Stimulated activated CD4-positive, alpha-beta T cell treated with anti-CD3 and anti-CD28 coated beads, Interleukin-1b, Interleukin-23, amount 100 ng/mL, for 4 hours (primary cell): ENCODE data around the gene NT5DC2.

Experiments used
- DNase-seq, 2 donors: peaks; one replicate each; pipeline ENCODE4 v3.0.0-alpha.2; 2020; ENCODE audit warnings: low read depth in 2 of 2

Gene NT5DC2

GRCh38 chr3:52488746-52489145 is 44.9 kb downstream of the NT5DC2 start:
- no peak for DNase-seq

- DNase-seq: no peak
Observed at GRCh38 chr3:52487788-52488691, 45.6 kb downstream of the NT5DC2 start.

- DNase-seq: no peak
Observed at GRCh38 chr3:52487050-52487787, 46.4 kb downstream of the NT5DC2 start.

- no peak for DNase-seq
Observed at GRCh38 chr3:52484680-52485461, 48.8 kb downstream of the NT5DC2 start.

GRCh38 chr3:52483577-52484381 is 49.9 kb downstream of the NT5DC2 start:
- no peak for DNase-seq

- DNase-seq: no peak
Observed at GRCh38 chr3:52483081-52483480, 50.6 kb downstream of the NT5DC2 start.

- DNase-seq: no peak
Observed at GRCh38 chr3:52481819-52482521, 51.7 kb downstream of the NT5DC2 start.

- no peak for DNase-seq
Observed at GRCh38 chr3:52480768-52481715, 52.6 kb downstream of the NT5DC2 start.

- no peak for DNase-seq
Observed at GRCh38 chr3:52479877-52480575, 53.6 kb downstream of the NT5DC2 start.

GRCh38 chr3:52479037-52479876 is 54.4 kb downstream of the NT5DC2 start:
- DNase-seq: no peak

GRCh38 chr3:52477796-52478095 is 55.9 kb downstream of the NT5DC2 start:
- DNase-seq: no peak

- DNase-seq: no peak
Observed at GRCh38 chr3:52477076-52477795, 56.4 kb downstream of the NT5DC2 start.
